Ovary (tissue), 9 donors: ENCODE data around the gene PRKCH. TPM values are rescaled to one million over a fixed set of nuclear protein-coding genes. Genes with fewer than 3 reads are reported as not detected.

Experiments used
- DNase-seq, 5 donors: peaks; one replicate each; pipeline ENCODE4 v3.0.0-alpha.2; 2019 to 2020
- H3K27ac ChIP-seq, 2 donors: fragments of 200-600 bp; one replicate each; pipeline versions ENCODE4 v1.5.1 to v1.8.0; 2019 to 2022
- H3K27me3 ChIP-seq: fragments of 200-600 bp; one replicate; pipeline ENCODE4 v1.8.0; 2022
- H3K36me3 ChIP-seq: fragments of 200-600 bp; sonication (generic); one replicate; pipeline ENCODE4 v1.5.1; 2019
- H3K4me1 ChIP-seq: one replicate; pipeline ENCODE4 v1.8.1; 2013; ENCODE audit warnings: mild to moderate bottlenecking, moderate library complexity; ENCODE audit not compliant: insufficient read depth
- H3K4me3 ChIP-seq: fragments of 200-600 bp; sonication (generic); one replicate; pipeline ENCODE4 v1.5.1; 2017
- H3K9me3 ChIP-seq, 2 donors: fragments of 200-600 bp in 1 of 2; sonication (generic) in 1 of 2; one replicate each; pipeline versions ENCODE4 v1.5.1 to v1.8.1; 2013 to 2019; ENCODE audit warnings: mild to moderate bottlenecking in 1 of 2, moderate library complexity in 1 of 2
- CTCF ChIP-seq, 3 donors: fragments of 450-650 bp in 2 of 3; fragments of 200-600 bp in 1 of 3; IDR thresholded peaks; one replicate each; pipeline versions ENCODE4 v1.5.1 to v1.8.0; 2016 to 2022; ENCODE audit warnings: antibody characterized with exemption in 3 of 3, mild to moderate bottlenecking in 1 of 3
- EP300 ChIP-seq: sonication (generic); formaldehyde crosslinking; IDR thresholded peaks from one replicate; pipeline ENCODE4 v1.6.1; 2017; ENCODE audit warnings: antibody characterized with exemption
- POLR2A ChIP-seq: fragments of 450-650 bp; IDR thresholded peaks from one replicate; pipeline ENCODE4 v1.6.1; 2017; ENCODE audit warnings: antibody characterized with exemption, mild to moderate bottlenecking, moderate library complexity
- WGBS, 3 donors: extraction: QIAGEN DNeasy Blood & Tissue Kit in 1 of 3; methylation state at CpG; one replicate each; pipeline versions ENCODE4 v1.1.5 to v1.1.7; 2013 to 2017; 5-methylcytosine and 5-hydroxymethylcytosine counted together
- intact Hi-C, 4 donors: fragments of 100-400 bp; cut with DNase I; formaldehyde crosslinking; loops; one replicate each; pipeline versions ENCODE4 v1.11.0 to v1.15.1; 2022 to 2023
- polyA plus RNA-seq, 2 donors: library from polyadenylated mRNA; stranded (reverse); fragments of 200-250 nt in 1 of 2; fragments of 350-450 nt in 1 of 2; fragmentation: Illumina TruSeq in 1 of 2; extraction: RNeasy Lipid Tissue Mini Kit (QIAGEN cat#74804) in 1 of 2; gene quantifications; one replicate each; pipeline ENCODE4 v1.2.3, GENCODE V29; 2013 to 2014
- total RNA-seq, 7 donors: library from RNA; depleted of rRNA in 2 of 7; stranded (reverse); fragments of >200 nt in 2 of 7; fragmentation: NEBNext Ultra II Directional in 3 of 7; extraction: Animal tissue kit (Norgen Biotek cat#: 25700) in 3 of 7; gene quantifications; one replicate each; pipeline versions ENCODE4 v1.1.0 to v1.2.4, GENCODE V29; 2016 to 2023
- donor health status: DM: no; HTN: no; CAD: no; lungs with moderate emphysema.
- donor health status: DM: no; HTN: no; CAD: no.
- donor health status: Bipolar disorder and iron deficiency.
- donor health status: DM: yes; HTN: yes; CAD: no.
- donor health status: DM: no; HTN: no; CAD: no.
- donor health status: DM: yes; HTN: yes; CAD: no.

The PRKCH gene
- total and polyA plus RNA-seq, 9 donors: 8.4 to 47.6 (median 15.9) TPM

GRCh38 chr14:61282746-61283145 lies 38.6 kb upstream of the PRKCH start:
- Histone ChIP-seq H3K27me3 (peaks cover 2% of the 10 kb centered on the region), H3K36me3 (no peaks in the 10 kb centered on the region), H3K27ac (no peak overlapping the region), H3K4me1 (peaks cover 4% of the 10 kb centered on the region), H3K4me3 (no peak overlapping the region), H3K9me3 (peaks cover 0 to 2% of the 10 kb centered on the region in 2 donors)
- intact Hi-C loops: no loop called here
- 86 to 88% (median 86%) methylated on average over 2 of the region's 2 CpGs for WGBS, 3 donors
- no peak for DNase-seq
- TF ChIP-seq POLR2A: no peak
- TF ChIP-seq CTCF (IDR thresholded peaks at IDR 0.05): no peak
- TF ChIP-seq EP300: no peak

GRCh38 chr14:61284001-61284400 lies 37.4 kb upstream of the PRKCH start:
- intact Hi-C loops: no loop called here
- DNase-seq: no peak
- WGBS, 3 donors: 72 to 80% (median 78%) methylated on average over 3 of the region's 3 CpGs
- Histone ChIP-seq H3K4me1 (peaks cover 4% of the 10 kb centered on the region), H3K4me3 (no peak overlapping the region), H3K27me3 (peaks cover 2% of the 10 kb centered on the region), H3K9me3 (peaks cover 0 to 2% of the 10 kb centered on the region in 2 donors), H3K27ac (no peak overlapping the region), H3K36me3 (no peaks in the 10 kb centered on the region)
- TF ChIP-seq CTCF (IDR thresholded peaks at IDR 0.05) (no peak), POLR2A (no peak), EP300 (no peak)

GRCh38 chr14:61285364-61285763 lies 36.0 kb upstream of the PRKCH start:
- intact Hi-C loops: no loop called here
- 49 to 60% (median 51%) methylated on average over 4 of the region's 4 CpGs for WGBS, 3 donors
- TF ChIP-seq CTCF (IDR thresholded peaks at IDR 0.05): no peak
- no peak for TF ChIP-seq POLR2A
- TF ChIP-seq EP300: no peak
- peaks cover 2% of the 10 kb centered on the region for H3K27me3 ChIP-seq
- H3K4me3 ChIP-seq: no peak overlapping the region
- no peaks in the 10 kb centered on the region for H3K36me3 ChIP-seq
- peaks cover 0 to 2% of the 10 kb centered on the region in 2 donors for H3K9me3 ChIP-seq
- DNase-seq: no peak
- no peak overlapping the region for H3K27ac ChIP-seq
- peaks cover 2% of the 10 kb centered on the region for H3K4me1 ChIP-seq

GRCh38 chr14:61287196-61287595 lies 34.2 kb upstream of the PRKCH start:
- 87 to 89% (median 87%) methylated on average over 7 of the region's 7 CpGs for WGBS, 3 donors
- H3K27me3 ChIP-seq: peaks cover 1% of the 10 kb centered on the region
- H3K9me3 ChIP-seq: no peaks in the 10 kb centered on the region
- TF ChIP-seq POLR2A (no peak), EP300 (no peak)
- H3K4me1 ChIP-seq: no peaks in the 10 kb centered on the region
- H3K27ac ChIP-seq: no peak overlapping the region
- intact Hi-C loops: no loop called here
- DNase-seq: no peak
- no peaks in the 10 kb centered on the region for H3K36me3 ChIP-seq
- no peak overlapping the region for H3K4me3 ChIP-seq

GRCh38 chr14:61288228-61288627 lies 33.2 kb upstream of the PRKCH start:
- WGBS, 3 donors: 81 to 84% (median 82%) methylated on average over 4 of the region's 4 CpGs
- H3K27me3 ChIP-seq: no peaks in the 10 kb centered on the region
- H3K4me3 ChIP-seq: no peak overlapping the region
- no peak overlapping the region for H3K27ac ChIP-seq
- no peak for DNase-seq
- no peaks in the 10 kb centered on the region for H3K36me3 ChIP-seq
- no peaks in the 10 kb centered on the region for H3K9me3 ChIP-seq
- no peaks in the 10 kb centered on the region for H3K4me1 ChIP-seq
- TF ChIP-seq POLR2A: no peak
- no peak for TF ChIP-seq CTCF (IDR thresholded peaks at IDR 0.05)
- TF ChIP-seq EP300: no peak
- intact Hi-C loops: no loop called here
